HG03469 (cell line): ENCODE data around the gene MN1.

ENCODE experiments used
- ATAC-seq: cut with Tn5 transposase; IDR thresholded peaks from one replicate; pipeline ENCODE4 v1.9.1; 2021; ENCODE audit warnings: mild to moderate bottlenecking, moderate library complexity, moderate number of reproducible peaks; ENCODE audit not compliant: unreplicated experiment

Gene MN1

GRCh38 chr22:27765706-27766291 is 35.8 kb downstream of the MN1 start:
- ATAC-seq: no peak

DNA sequence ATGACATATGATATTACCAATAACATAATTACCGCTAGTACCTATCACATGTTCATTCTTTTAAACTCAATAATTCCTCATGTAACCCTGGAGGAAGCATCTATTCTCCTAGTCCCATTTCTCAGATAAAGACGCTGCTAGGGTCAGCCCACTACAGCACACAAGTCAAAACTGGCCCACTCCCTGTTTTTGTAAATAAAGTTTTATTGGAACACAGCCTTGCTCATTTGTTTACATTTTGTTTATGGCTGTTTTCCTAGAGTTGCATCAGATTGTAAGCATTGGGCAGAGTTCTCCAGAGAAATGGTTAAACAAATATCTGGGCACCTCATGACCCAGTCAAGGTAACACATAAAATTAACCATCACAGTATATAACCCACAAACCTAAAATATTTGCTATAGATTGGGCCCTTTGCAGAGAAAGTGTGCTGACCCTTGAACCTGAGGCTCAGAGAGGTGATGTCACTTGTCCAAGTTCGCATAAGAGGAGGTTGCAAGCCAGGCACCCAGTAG is 36.8 kb downstream of the MN1 start:
- ATAC-seq: no peak

- no peak for ATAC-seq
Measured at GRCh38 chr22:27761665-27762064, 39.9 kb downstream of the MN1 start.

GRCh38 chr22:27761000-27761399 is 40.6 kb downstream of the MN1 start:
- no peak for ATAC-seq

DNA sequence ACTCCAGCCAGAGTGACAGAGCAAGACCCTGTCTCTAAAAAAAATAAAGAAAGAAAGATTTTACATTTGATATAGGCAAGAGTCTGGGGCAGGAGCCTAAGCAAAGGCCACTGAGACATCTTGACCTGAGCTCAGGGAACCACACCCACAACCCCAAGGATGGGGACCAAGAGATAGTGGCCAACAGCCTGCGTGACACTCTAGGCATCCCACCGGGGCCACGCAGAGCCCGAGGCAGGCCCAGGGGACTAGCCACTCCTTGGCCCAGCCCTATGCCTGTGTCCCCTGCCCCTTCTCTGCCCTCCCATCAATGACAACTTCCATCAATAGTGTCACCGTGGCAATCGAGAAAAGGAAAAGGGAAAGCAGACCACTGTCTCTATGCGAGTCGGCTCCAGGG is 41.1 kb downstream of the MN1 start:
- no peak for ATAC-seq

- ATAC-seq: no peak
Measured at GRCh38 chr22:27757928-27758525, 43.5 kb downstream of the MN1 start.

DNA sequence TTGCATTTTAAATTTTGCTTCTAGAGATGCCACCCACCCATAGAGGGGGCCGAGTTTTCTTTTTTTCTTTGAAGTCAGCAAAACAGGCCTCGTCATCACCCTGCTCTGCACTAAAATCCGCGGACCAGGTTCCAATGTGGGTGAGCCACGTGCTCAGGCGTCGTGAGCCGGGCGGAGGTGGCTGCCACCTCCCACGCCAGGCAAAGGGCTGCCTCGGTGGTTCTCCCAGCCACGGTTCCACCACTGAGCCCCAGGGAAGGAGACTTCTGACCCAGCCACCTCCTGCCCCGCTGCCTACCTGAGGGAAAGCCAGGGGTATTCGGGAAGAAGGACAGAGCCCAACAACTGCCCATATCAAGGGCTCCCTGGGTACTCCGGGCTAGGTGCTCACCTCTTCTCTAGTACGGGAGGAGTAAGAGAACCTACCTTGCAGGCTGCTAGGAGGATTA is 45.3 kb downstream of the MN1 start:
- no peak for ATAC-seq

DNA sequence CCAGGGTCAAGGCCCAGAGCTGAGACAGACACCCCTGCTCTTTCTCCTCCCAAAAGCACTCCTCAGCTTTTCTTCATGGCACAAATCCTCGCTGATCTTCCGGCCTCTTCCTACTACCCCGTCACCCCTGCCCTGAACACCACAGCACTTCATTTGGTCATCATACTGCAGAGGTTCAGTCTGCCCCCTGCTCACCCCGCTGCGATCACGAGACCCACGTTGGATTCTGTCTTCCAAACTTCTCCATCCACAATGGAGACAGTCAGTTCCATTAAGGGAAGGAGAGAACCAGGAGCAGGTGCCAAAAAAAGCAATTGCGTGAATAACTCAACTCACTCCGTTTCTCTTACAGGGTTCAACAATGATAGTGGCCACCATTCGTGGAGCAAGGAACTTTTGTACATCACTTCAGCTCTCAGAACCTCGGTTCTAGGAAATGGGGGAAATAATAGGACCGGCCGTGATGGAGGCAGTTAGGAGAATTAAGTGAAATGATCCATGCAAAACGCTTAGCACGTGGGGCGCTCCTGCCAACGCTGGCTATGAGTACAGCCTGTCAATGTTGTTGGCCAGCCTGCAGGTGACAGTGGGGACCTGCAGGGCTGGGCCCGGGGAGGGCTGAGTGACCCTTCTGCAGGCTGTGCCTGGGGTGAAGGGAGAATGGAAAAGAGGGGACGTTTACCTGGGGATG is 45.9 kb downstream of the MN1 start:
- no peak for ATAC-seq

- ATAC-seq: no peak
Measured at GRCh38 chr22:27754888-27755480, 46.6 kb downstream of the MN1 start.

DNA sequence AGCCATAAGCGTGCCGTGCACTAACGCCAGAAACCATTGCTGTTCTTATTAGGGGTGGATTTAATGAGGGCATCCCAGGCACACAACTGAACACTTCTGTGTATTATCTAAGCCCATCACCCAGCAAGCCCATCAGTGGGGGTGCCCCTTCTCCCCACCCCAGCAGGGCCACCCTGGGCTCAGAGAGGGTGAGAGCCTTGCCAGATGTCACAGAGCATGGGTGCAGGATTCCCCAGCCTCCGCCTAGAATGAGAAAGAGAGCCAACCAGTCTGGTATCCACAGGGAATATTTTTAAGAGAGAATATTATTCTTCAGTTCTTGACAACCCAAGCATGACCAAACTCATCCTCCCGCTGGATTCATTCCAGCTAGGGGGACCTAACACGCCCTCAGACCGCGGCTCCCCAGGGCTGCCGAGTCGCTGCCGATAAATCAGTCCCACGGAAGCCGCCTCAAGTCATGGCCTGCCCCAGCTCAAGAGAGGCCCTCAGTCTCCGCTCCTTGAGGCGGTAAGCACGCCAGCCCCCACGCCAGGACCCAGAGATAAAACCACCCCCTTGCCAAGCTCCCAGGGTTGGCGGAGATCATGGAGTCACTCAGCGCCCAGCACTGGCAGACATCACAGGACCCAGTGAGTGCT is 47.2 kb downstream of the MN1 start:
- no peak for ATAC-seq

GRCh38 chr22:27752771-27753170 is 48.8 kb downstream of the MN1 start:
- no peak for ATAC-seq

DNA sequence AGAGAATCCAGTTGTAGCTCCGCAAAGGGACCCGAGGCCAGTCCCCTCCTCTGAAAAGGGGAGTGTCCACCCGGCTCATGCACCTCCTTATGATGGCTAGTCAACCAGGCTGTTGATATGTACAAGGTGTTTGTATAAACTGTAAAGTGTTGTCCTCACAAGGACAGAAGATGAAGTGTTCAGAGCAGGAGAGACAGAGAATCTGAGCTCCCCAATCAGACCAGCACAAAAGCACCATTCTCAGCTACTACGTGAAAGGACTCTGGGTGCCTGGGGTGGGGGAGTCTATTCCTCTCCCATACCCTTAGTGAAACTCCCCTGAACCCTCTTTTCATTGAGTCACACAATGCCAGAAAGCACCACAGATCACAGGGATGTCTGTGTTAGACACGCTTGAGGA is 49.4 kb downstream of the MN1 start:
- ATAC-seq: no peak

DNA sequence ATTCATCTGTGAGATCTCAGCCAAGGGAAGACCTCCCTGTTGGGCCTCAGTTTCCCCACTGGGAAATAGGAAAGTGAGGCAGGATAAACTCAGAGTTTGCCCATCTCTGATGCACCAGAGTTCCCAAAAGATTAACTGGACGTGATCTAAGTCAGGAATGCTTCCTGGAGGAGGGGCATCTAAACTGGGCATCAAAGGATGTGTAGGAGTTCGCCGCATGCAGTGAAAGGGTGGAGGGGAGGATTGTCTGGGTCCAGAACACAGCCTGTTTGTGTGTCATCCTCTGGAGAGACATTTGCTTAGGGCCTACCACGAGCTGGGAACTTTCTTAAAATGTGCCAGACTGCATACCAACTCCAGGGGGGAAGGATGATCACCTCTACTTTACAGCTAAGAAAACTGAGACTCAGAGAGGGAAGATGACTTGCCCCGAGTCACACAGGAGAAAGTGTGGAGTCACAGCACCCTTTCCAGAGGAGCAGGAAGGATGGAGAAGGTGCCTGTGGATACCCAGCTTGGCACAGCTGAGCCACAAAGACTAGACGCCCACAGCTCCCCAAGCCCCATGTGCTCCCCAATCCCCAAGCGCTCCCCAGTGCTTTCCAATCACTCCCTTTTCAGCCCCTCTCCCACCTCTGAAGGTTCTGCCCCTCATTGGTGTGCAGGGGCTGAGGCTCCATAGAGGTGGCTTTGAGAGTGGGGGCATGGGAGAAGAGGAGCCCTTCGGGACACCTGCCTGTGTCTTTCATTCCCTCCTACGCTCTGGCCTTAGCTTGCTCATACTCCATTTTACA is 50.1 kb downstream of the MN1 start:
- no peak for ATAC-seq

GRCh38 chr22:27750584-27751265 is 50.8 kb downstream of the MN1 start:
- ATAC-seq: no peak

DNA sequence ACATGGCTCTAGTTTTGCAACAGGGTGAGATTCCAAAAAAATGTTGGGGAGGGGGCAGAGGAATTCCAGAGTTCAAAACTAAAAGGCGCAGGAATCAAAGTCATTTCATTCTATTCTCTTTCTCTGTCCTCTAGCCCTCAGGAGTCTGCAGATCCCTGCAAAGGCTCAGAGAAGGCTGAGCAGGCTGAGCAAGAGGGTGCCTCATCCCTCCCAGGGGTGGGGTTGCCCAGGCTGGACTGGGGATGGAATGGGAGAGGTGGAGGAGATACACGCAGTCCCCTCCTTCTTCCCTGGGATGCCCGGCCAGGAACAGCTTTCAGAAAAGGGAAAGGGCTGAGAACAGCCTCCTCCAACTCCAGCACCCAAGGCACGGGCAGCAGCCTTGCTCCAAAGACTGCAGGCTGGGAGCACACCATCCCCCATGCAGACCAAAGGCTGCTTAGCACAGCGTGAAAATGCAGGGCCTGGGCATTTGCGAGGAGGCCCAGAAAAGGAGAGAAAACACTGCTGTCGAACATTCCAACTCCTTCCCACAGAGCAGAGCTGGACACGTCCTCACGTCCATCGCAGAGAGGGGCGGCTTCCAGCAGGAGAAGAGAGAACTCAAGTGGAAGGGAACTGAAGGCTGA is 51.8 kb downstream of the MN1 start:
- no peak for ATAC-seq

GRCh38 chr22:27748751-27749191 is 52.8 kb downstream of the MN1 start:
- ATAC-seq: no peak

DNA sequence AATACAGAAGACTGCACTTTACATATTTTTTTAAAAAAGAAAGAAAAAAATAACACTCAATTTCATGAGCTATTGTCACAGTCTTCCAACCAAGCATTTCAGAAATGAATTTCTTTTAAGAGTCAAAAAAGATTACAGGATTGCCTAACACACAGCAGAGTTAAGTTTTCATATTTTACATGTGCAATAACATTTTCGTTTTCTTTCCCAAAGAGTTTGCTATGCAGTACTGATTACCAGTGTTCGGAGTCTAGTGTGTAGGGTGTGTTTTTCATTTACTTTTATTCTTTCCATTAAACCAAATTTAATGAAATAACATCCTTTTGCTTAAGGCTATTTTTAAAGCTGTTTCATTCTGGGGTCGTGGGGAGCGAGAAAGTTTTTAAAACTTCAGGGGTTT is 53.2 kb downstream of the MN1 start:
- no peak for ATAC-seq

DNA sequence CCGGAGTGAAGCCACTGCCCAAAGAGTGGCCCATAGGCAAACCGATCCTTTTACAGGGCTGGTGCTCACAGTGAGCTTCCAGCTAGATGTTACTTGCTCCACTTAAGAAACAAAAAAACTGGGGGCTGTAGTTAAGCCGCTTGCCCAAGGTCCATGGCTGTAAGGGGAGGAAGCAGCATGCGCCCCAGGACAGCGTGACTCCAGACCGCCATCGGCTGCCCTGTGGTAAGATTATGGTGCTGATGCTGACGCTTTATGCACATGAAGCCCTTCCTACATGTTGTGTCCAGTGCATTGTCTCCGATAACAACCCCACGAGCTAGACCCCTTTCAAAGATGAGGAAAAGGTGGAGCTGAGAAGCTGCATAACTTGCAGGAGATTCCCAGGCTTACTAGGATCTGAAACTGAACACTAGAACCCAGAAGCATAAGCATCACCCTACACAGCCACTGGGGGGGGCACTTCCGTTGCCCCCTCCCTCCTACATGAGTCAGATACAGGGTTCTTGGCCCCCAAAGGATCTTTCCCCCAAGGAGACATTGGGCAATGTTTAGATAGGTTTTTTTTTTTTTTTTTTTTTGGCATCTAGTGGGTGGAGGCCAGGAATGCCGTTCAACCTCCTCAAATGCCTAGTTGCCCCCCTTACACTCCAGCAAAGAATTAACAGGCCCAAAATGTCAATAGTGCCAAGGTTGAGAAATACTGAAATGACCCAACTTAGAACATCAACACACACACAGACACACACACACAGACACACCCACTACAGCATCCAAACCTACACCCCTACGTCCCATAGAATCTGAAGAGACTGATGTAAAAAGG is 53.9 kb downstream of the MN1 start:
- no peak for ATAC-seq

GRCh38 chr22:27746918-27747317 is 54.6 kb downstream of the MN1 start:
- ATAC-seq: no peak
